Measurements from ENCODE around the gene MRPS9. TPM values are rescaled to one million over a fixed set of nuclear protein-coding genes. Genes with fewer than 3 reads are reported as not detected.

The MRPS9 gene
- total RNA-seq: 10 to 100 TPM; 12.2 to 13.2 TPM

GRCh38 chr2:105037572-105038382 is at the start of gene MRPS9:
MRPS9 (plus strand) TSS chr2:105038069; CDS start chr2:105038093, 24 bp downstream.
- Histone ChIP-seq H3K4me3 (peak within 1 kb of the TSS; percentile 77 to 97), H3K27ac (peak within 1 kb of the TSS; percentile 56 to 88 (median 82)), H3K9me3 (no peaks in the 10 kb centered on the region), H3K36me3 (replicated peaks in 1 of 2; ENCODE audit: insufficient read depth in 1 of 2, low read depth in 2 of 2) (no peaks in the 10 kb centered on the region), H3K27me3 (no peaks in the 10 kb centered on the region), H3K4me1 (peaks cover 24% of the 10 kb centered on the region)
- intact Hi-C loops (cut with DNase I): no loop called here
- TF ChIP-seq POLR2A (IDR thresholded peaks at IDR 0.05): peak; percentile 32 to 80 (median 73)
- TF ChIP-seq CTCF (IDR thresholded peaks at IDR 0.05): no peak
- ATAC-seq (peak; percentile 100), DNase-seq (peak; percentile 98 to 99 (median 98))
- WGBS, 2 donors: 0% methylated on average over 39 to 55 of the region's 55 CpGs

GRCh38 chr2:105005181-105005951 is 32.5 kb upstream of the MRPS9 start:
- ATAC-seq (peak; percentile 53), DNase-seq (peak in 3 of 4 donors; percentile 23 to 41 (median 26))
- TF ChIP-seq POLR2A (IDR thresholded peaks at IDR 0.05) (no peak), CTCF (IDR thresholded peaks at IDR 0.05) (no peak)
- Histone ChIP-seq H3K27ac (no peak overlapping the region), H3K9me3 (no peaks in the 10 kb centered on the region), H3K36me3 (replicated peaks in 1 of 2; ENCODE audit: insufficient read depth in 1 of 2, low read depth in 2 of 2) (no peaks in the 10 kb centered on the region), H3K4me3 (no peak overlapping the region), H3K27me3 (no peaks in the 10 kb centered on the region), H3K4me1 (peaks cover 11% of the 10 kb centered on the region)
- intact Hi-C loops (cut with DNase I): no loop called here
- WGBS, 2 donors: 50 to 55% methylated on average over 2 of the region's 2 CpGs

- 71 to 84% methylated on average over 1 of the region's 1 CpG for WGBS, 2 donors
- H3K9me3 ChIP-seq: no peaks in the 10 kb centered on the region
- intact Hi-C loops (cut with DNase I): no loop called here
- H3K27me3 ChIP-seq: no peaks in the 10 kb centered on the region
- TF ChIP-seq CTCF (IDR thresholded peaks at IDR 0.05) (no peak), POLR2A (IDR thresholded peaks at IDR 0.05) (no peak)
- DNase-seq (no peak), ATAC-seq (no peak)
- H3K4me3 ChIP-seq: no peak overlapping the region
- H3K4me1 ChIP-seq: peaks cover 11% of the 10 kb centered on the region
- no peak overlapping the region for H3K27ac ChIP-seq
- no peaks in the 10 kb centered on the region for H3K36me3 ChIP-seq (replicated peaks in 1 of 2; ENCODE audit: insufficient read depth in 1 of 2, low read depth in 2 of 2)
Measured at GRCh38 chr2:105007367-105007766, 30.5 kb upstream of the MRPS9 start.

GRCh38 chr2:105032476-105032875 is 5.4 kb upstream of the MRPS9 start:
- H3K36me3 ChIP-seq (replicated peaks in 1 of 2; ENCODE audit: insufficient read depth in 1 of 2, low read depth in 2 of 2): no peaks in the 10 kb centered on the region
- WGBS, 2 donors: 52 to 71% methylated on average over 1 of the region's 1 CpG
- DNase-seq: no peak
- H3K9me3 ChIP-seq: no peaks in the 10 kb centered on the region
- no peak overlapping the region for H3K4me3 ChIP-seq
- no peak for ATAC-seq
- no peaks in the 10 kb centered on the region for H3K4me1 ChIP-seq
- intact Hi-C loops (cut with DNase I): no loop called here
- H3K27me3 ChIP-seq: no peaks in the 10 kb centered on the region
- TF ChIP-seq CTCF (IDR thresholded peaks at IDR 0.05): no peak
- TF ChIP-seq POLR2A (IDR thresholded peaks at IDR 0.05): no peak
- H3K27ac ChIP-seq: no peak overlapping the region
